ENCODE results near the gene RPUSD1.
"Not testable (repeated sequence)": the region's sequence is repeated elsewhere in the genome, so short reads cannot be mapped to it uniquely, and the experiment has no call there.

GRCh38 chr16:820044-820408, 31.8 kb upstream of the RPUSD1 start:
- not testable (repeated sequence) for TF ChIP-seq CTCF, POLR2A (IDR thresholded peaks at IDR 0.05)
